Measurements from ENCODE around the gene PPAN.

DNA sequence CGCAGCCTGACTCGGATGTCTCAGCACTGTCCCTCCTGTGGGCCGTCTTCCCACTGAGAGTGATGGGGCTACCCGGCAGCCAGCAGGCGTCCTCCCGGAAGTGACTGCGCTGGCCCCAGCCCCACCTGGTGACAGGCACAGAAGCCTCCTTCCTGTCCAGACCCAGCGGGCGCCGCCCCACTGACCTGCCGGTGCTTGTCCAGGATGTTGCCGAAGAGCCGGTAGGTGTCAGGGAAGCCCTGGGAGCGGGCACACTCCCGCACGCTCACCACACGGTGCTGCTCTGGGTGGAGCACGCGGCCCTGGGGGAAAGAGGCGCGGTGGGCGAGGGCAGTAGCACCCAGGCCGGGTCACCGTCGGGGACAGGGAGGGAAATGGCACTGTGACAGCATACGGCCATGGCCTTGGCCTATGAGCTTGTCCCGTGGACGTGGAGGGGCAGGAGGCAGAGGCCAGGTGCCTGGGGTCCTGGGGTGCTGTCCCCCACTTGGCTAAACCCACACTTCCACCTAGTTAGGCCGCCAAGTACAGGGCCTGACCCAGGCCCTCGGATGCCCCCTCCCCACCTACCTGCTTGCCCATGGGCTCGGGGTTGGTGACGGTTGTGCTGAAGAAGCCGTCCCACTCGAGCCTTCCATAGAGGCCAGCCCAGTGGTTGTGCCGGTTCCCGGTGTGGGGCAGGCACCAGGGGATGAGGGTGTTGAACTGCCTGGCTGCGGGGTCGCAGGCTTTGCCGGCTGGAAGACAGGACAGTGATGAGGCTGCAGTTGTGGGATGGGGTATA lies 29.6 kb downstream of the PPAN start:
- no peak for TF ChIP-seq POLR2AphosphoS5 (IDR thresholded peaks at IDR 0.05; ENCODE audit: low read depth, low read length)
- TF ChIP-seq SIN3A (IDR thresholded peaks at IDR 0.05; ENCODE audit: borderline replicate concordance, insufficient read depth, low read length), result no peak
- no peak for TF ChIP-seq TAF1 (IDR thresholded peaks at IDR 0.05; ENCODE audit: borderline replicate concordance, insufficient read depth, low read length)
- TF ChIP-seq, protein P1, sequence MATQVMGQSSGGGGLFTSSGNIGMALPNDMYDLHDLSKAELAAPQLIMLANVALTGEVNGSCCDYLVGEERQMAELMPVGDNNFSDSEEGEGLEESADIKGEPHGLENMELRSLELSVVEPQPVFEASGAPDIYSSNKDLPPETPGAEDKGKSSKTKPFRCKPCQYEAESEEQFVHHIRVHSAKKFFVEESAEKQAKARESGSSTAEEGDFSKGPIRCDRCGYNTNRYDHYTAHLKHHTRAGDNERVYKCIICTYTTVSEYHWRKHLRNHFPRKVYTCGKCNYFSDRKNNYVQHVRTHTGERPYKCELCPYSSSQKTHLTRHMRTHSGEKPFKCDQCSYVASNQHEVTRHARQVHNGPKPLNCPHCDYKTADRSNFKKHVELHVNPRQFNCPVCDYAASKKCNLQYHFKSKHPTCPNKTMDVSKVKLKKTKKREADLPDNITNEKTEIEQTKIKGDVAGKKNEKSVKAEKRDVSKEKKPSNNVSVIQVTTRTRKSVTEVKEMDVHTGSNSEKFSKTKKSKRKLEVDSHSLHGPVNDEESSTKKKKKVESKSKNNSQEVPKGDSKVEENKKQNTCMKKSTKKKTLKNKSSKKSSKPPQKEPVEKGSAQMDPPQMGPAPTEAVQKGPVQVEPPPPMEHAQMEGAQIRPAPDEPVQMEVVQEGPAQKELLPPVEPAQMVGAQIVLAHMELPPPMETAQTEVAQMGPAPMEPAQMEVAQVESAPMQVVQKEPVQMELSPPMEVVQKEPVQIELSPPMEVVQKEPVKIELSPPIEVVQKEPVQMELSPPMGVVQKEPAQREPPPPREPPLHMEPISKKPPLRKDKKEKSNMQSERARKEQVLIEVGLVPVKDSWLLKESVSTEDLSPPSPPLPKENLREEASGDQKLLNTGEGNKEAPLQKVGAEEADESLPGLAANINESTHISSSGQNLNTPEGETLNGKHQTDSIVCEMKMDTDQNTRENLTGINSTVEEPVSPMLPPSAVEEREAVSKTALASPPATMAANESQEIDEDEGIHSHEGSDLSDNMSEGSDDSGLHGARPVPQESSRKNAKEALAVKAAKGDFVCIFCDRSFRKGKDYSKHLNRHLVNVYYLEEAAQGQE (IDR thresholded peaks at IDR 0.05; ENCODE audit: insufficient read depth in 1 of 2, low read depth in 2 of 2, low read length in 2 of 2), result no peak
- no peak for TF ChIP-seq FOXP2 (optimal IDR thresholded peaks at IDR 0.05; ENCODE audit: borderline replicate concordance, extremely low read depth, extremely low read length, insufficient read depth)
